Gastrocnemius medialis (tissue), 4 donors: Measurements from ENCODE around the gene LRRC28. TPM values are rescaled to one million over a fixed set of nuclear protein-coding genes. Genes with fewer than 3 reads are reported as not detected.

Experiments
- ATAC-seq, 2 donors: fragments of 150-250 bp; one replicate each; pipeline ENCODE4 v1.9.1; 2016
- DNase-seq, 2 donors: peaks; one replicate each; pipeline ENCODE4 v3.0.0-alpha.2; 2019
- H3K27ac ChIP-seq, 4 donors: fragments of 200-600 bp; sonication (generic); 1 replicate in 1 of 4; 2 replicates in 3 of 4; pipeline ENCODE4 v1.5.1; 2016 to 2018; ENCODE audit warnings: mild to moderate bottlenecking in 2 of 4, moderate library complexity in 1 of 4
- H3K27me3 ChIP-seq, 3 donors: fragments of 200-600 bp; sonication (generic) in 2 of 3; 1 replicate in 1 of 3; 2 replicates in 2 of 3; pipeline versions ENCODE4 v1.5.1 to v1.6.0; 2016 to 2019; ENCODE audit warnings: mild to moderate bottlenecking in 1 of 3, moderate library complexity in 1 of 3
- H3K36me3 ChIP-seq, 2 donors: fragments of 200-600 bp; sonication (generic) in 1 of 2; one replicate each; pipeline ENCODE4 v1.5.1; 2017 to 2018
- H3K4me1 ChIP-seq, 2 donors: fragments of 200-600 bp; sonication (generic) in 1 of 2; one replicate each; pipeline ENCODE4 v1.5.1; 2016 to 2017; ENCODE audit warnings: mild to moderate bottlenecking in 2 of 2
- H3K4me3 ChIP-seq, 4 donors: fragments of 200-600 bp; sonication (generic) in 3 of 4; 1 replicate in 1 of 4; 2 replicates in 3 of 4; pipeline ENCODE4 v1.5.1; 2016 to 2019; ENCODE audit warnings: mild to moderate bottlenecking in 2 of 4
- H3K9me3 ChIP-seq, 3 donors: fragments of 200-600 bp; sonication (generic) in 2 of 3; 1 replicate in 1 of 3; 2 replicates in 2 of 3; pipeline ENCODE4 v1.5.1; 2016 to 2019
- CTCF ChIP-seq, 5 experiments: fragments of 450-650 bp in 3 of 5; fragments of 200-600 bp in 2 of 5; sonication (generic) in 2 of 5; IDR thresholded peaks in 4 of 5; conservative IDR thresholded peaks in 1 of 5; 1 replicate in 4 of 5; 2 replicates in 1 of 5; pipeline ENCODE4 v1.5.1; 2016 to 2019; ENCODE audit warnings: antibody characterized with exemption in 5 of 5, mild to moderate bottlenecking in 3 of 5, moderate library complexity in 3 of 5
- POLR2A ChIP-seq, 2 donors: fragments of 450-650 bp; IDR thresholded peaks; one replicate each; pipeline ENCODE4 v1.6.1; 2017; ENCODE audit warnings: antibody characterized with exemption in 2 of 2, mild to moderate bottlenecking in 2 of 2, moderate library complexity in 2 of 2
- in situ Hi-C, 4 donors: fragments of 200-750 bp; cut with MboI; loops; one replicate each; pipeline versions ENCODE4 v1.15.0 to v1.8.0; 2017; ENCODE audit warnings: low sequenced_read_pairs in 4 of 4
- intact Hi-C: fragments of 100-400 bp; cut with DNase I; formaldehyde crosslinking; loops from one replicate; pipeline ENCODE4 v1.15.1; 2023; ENCODE audit warnings: low total_unique reads
- total RNA-seq, 4 donors: library from RNA; depleted of rRNA; stranded (reverse); fragments of >200 nt; gene quantifications; one replicate each; pipeline versions ENCODE4 v1.1.0 to v1.2.3, GENCODE V29; 2016

LRRC28 gene
- total RNA-seq, 4 donors from 2014 or later, result 22.0 to 48.5 (median 36.9) TPM

- DNase-seq, result no peak
- peaks cover 18% of the 10 kb centered on the region in 2 donors for H3K4me1 ChIP-seq
- intact Hi-C loops, result no loop called here
Observed at GRCh38 chr15:99434506-99435112, 183.3 kb downstream of the LRRC28 start.

DNA sequence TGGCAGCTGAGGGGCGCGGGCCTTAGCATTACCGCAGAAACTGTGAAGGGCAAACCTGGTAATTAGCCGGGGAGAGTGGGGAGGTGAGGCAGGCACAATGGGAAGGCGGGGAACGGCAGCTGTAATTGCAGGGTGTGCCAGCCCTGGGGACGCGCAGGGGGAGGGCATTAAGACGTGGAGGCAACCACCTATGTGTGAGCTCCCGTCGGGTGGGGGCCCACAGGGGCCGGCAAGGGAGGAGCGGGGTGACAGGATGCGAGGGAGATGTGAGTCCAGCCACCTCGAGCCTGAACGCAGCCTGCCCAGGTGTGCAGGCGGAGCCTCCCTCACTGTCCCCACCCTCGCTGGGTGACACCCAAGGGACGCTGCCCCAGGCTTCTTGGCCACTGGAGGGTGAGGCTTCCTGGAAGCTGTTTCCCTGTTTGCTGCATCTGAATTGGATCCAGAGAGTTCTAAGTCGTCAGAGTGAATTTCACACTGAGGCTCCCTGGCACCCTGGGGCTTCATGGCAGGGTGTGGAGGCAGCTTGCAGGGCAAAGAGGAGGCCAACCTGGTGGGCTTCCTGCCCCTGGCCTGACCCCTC lies 183.9 kb downstream of the LRRC28 start:
- DNase-seq, result no peak
- peak overlapping the region in 3 of 4 donors; percentile 12 to 50 (median 40) for H3K27ac ChIP-seq
- in situ Hi-C loops, result no loop called here

More at GRCh38 chr15:99434506-99435112, 183.3 kb downstream of the LRRC28 start:
- Histone ChIP-seq H3K4me3 (no peak overlapping the region), H3K9me3 (no peaks in the 10 kb centered on the region), H3K27ac (peak overlapping the region in 2 of 4 donors; percentile 44 to 50), H3K36me3 (no peaks in the 10 kb centered on the region), H3K27me3 (no peaks in the 10 kb centered on the region)
- in situ Hi-C loops, result no loop called here
- ATAC-seq, result no peak
- TF ChIP-seq CTCF (IDR thresholded peaks at IDR 0.05 in 4 of 5, conservative IDR thresholded peaks at IDR 0.05 in 1 of 5) (no peak), POLR2A (IDR thresholded peaks at IDR 0.05) (no peak)

GRCh38 chr15:99435877-99436541 lies 184.7 kb downstream of the LRRC28 start:
- Histone ChIP-seq H3K36me3 (no peaks in the 10 kb centered on the region), H3K27ac (peak overlapping the region in 3 of 4 donors; percentile 50 to 71 (median 59)), H3K27me3 (no peaks in the 10 kb centered on the region), H3K9me3 (no peaks in the 10 kb centered on the region), H3K4me3 (no peak overlapping the region), H3K4me1 (peaks cover 18 to 20% of the 10 kb centered on the region in 2 donors)
- DNase-seq (no peak), ATAC-seq (no peak)
- in situ Hi-C loops, result no loop called here
- intact Hi-C loops, result no loop called here
- no peak for TF ChIP-seq POLR2A (IDR thresholded peaks at IDR 0.05)
- TF ChIP-seq CTCF (IDR thresholded peaks at IDR 0.05 in 4 of 5, conservative IDR thresholded peaks at IDR 0.05 in 1 of 5), result no peak

More for the DNA sequence above, 183.9 kb downstream of the LRRC28 start:
- peaks cover 18% of the 10 kb centered on the region in 2 donors for H3K4me1 ChIP-seq
- intact Hi-C loops, result no loop called here
- no peaks in the 10 kb centered on the region for H3K9me3 ChIP-seq
- no peaks in the 10 kb centered on the region for H3K36me3 ChIP-seq
- H3K4me3 ChIP-seq, result no peak overlapping the region
- no peaks in the 10 kb centered on the region for H3K27me3 ChIP-seq
- ATAC-seq, result no peak
- TF ChIP-seq POLR2A (IDR thresholded peaks at IDR 0.05) (no peak), CTCF (IDR thresholded peaks at IDR 0.05 in 4 of 5, conservative IDR thresholded peaks at IDR 0.05 in 1 of 5) (no peak)

- peaks cover 25 to 27% of the 10 kb centered on the region in 2 donors for H3K4me1 ChIP-seq
- intact Hi-C loops, result no loop called here
- H3K36me3 ChIP-seq, result no peaks in the 10 kb centered on the region
- no peaks in the 10 kb centered on the region for H3K9me3 ChIP-seq
- in situ Hi-C loops, result no loop called here
- H3K27me3 ChIP-seq, result no peaks in the 10 kb centered on the region
- ATAC-seq, result no peak
- no peak for TF ChIP-seq POLR2A (IDR thresholded peaks at IDR 0.05)
- no peak for TF ChIP-seq CTCF (IDR thresholded peaks at IDR 0.05 in 4 of 5, conservative IDR thresholded peaks at IDR 0.05 in 1 of 5)
- DNase-seq, result no peak
- H3K4me3 ChIP-seq, result no peak overlapping the region
- H3K27ac ChIP-seq, result peak overlapping the region; percentile 50 to 76 (median 65)
Observed at GRCh38 chr15:99436542-99437314, 185.4 kb downstream of the LRRC28 start.
